Spinal cord (tissue), 10 donors: ENCODE measurements around the gene ULK4. TPM values are rescaled to one million over a fixed set of nuclear protein-coding genes. Genes with fewer than 3 reads are reported as not detected.
A peak's percentile ranks its signal among the peaks of the same experiment; 100 is the strongest.

Experiments used
- DNase-seq, 6 donors: peaks; one replicate each; pipeline versions ENCODE4 v3.0.0 to v3.0.0-alpha.2; 2013 to 2015; ENCODE audit warnings: low spot score in 6 of 6, low read depth in 4 of 6
- H3K27ac ChIP-seq: one replicate; pipeline ENCODE4 v1.5.1; 2013; ENCODE audit warnings: low read depth, low read length, control low read depth
- H3K27me3 ChIP-seq: one replicate; pipeline ENCODE4 v1.6.1; 2013; ENCODE audit warnings: low read length; ENCODE audit not compliant: control insufficient read depth, insufficient read depth
- H3K36me3 ChIP-seq: one replicate; pipeline ENCODE4 v1.6.1; 2013; ENCODE audit warnings: low read length; ENCODE audit not compliant: control insufficient read depth, insufficient read depth
- H3K4me1 ChIP-seq: one replicate; pipeline ENCODE4 v1.6.1; 2013; ENCODE audit warnings: low read length; ENCODE audit not compliant: control insufficient read depth, insufficient read depth
- H3K4me3 ChIP-seq: one replicate; pipeline ENCODE4 v1.5.1; 2013; ENCODE audit warnings: low read depth, low read length, control low read depth
- H3K9me3 ChIP-seq: one replicate; pipeline ENCODE4 v1.6.1; 2013; ENCODE audit warnings: low read length; ENCODE audit not compliant: control insufficient read depth, insufficient read depth
- WGBS: methylation state at CpG from one replicate; pipeline ENCODE4 v1.1.5; 2013; ENCODE audit warnings: missing lambda C conversion rate; ENCODE audit not compliant: insufficient coverage; 5-methylcytosine and 5-hydroxymethylcytosine counted together
- long read RNA-seq, 4 donors: transcript quantifications; one replicate each; lab custom pipeline, GENCODE V29; 2026
- polyA plus RNA-seq, 2 donors: library from polyadenylated mRNA; unstranded; fragments of 120-200 nt; gene quantifications; one replicate each; pipeline ENCODE4 v1.2.1, GENCODE V29; 2013; ENCODE audit not compliant: insufficient read length in 2 of 2
- total RNA-seq, 2 donors: library from RNA; depleted of rRNA in 1 of 2; stranded (reverse); fragments of 120-200 nt in 1 of 2; fragments of >200 nt in 1 of 2; gene quantifications; one replicate each; pipeline versions ENCODE4 v1.2.3 to v1.2.4, GENCODE V29; 2013 to 2014
- donor health status: healthy.

The ULK4 gene
- total RNA-seq (10 to 100 TPM; 14.3 to 18.1 TPM), polyA plus RNA-seq (1 to 10 TPM; 3.1 to 5.2 TPM)
- long read RNA-seq, donor 1, partial matches to known transcripts, result 0 of 1 reads
- long read RNA-seq, donor 1, other reads (novel, unspliced or antisense), result 0 of 1 reads
- long read RNA-seq, donor 2, result 0 reads
- long read RNA-seq, donor 3, partial matches to known transcripts, result 0 of 1 reads
- long read RNA-seq, donor 3, other reads (novel, unspliced or antisense), result 0 of 1 reads
- long read RNA-seq, donor 4, partial matches to known transcripts, result 0 of 1 reads
- long read RNA-seq, donor 4, other reads (novel, unspliced or antisense), result 0 of 1 reads

DNA sequence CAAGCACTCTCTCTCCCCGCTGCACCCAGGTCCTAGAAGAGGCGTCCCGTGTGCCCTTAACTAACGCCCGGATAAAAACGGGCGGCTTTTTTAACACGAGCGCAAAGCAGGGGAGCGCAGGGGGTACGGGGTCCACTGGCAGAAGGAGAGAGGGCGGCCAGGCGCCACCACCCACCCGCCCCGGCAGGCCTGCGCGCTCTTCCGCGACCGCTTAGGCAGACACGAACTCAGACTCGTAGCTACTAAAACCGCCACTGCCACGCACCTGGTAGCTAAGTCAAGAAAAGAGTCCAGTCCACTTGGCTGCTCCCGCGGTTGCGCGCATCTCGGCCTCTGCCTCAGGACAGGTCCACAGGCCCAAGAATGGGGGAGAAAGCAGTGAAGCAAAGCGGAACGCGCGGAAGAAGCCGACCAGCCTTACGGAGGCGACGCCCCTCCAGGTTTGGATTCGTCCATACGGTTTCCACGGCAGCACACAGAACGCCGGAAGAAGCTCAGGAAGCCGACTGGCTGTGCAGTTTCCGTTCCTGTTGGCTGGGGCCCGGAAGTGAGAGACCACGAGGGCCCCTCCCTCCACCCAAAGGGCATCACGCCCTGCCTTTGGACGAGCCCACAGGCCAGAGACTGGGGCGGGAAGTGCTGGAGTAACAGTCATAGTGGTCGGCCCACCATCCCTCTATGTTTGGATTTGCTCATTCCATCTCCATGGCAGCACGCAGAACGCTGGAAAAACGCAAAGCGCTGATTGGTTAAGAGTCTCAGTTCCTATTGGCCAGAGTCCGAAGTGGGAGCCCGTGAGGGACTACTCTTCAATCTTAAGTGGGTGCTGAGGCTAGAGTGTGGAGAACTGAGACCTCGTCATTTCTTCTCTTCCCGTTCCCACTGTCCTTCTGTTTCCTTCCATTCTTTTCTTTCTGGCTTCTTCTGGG lies at the start of gene ULK4:
TSS of gene ULK4 (minus strand) at position 353 of the 929 bp plus-strand sequence. CDS start 7,344 bp downstream, outside the sequence.
- Histone ChIP-seq H3K27ac (peak within 1 kb of the TSS; percentile 88), H3K9me3 (no peaks in the 10 kb centered on the region), H3K36me3 (no peaks in the 10 kb centered on the region), H3K4me3 (peak within 1 kb of the TSS; percentile 84), H3K4me1 (peaks cover 13% of the 10 kb centered on the region), H3K27me3 (no peaks in the 10 kb centered on the region)
- WGBS, result under 1% methylated on average over 52 of the region's 58 CpGs
- DNase-seq, result peak; percentile 97 to 100 (median 99)

DNA sequence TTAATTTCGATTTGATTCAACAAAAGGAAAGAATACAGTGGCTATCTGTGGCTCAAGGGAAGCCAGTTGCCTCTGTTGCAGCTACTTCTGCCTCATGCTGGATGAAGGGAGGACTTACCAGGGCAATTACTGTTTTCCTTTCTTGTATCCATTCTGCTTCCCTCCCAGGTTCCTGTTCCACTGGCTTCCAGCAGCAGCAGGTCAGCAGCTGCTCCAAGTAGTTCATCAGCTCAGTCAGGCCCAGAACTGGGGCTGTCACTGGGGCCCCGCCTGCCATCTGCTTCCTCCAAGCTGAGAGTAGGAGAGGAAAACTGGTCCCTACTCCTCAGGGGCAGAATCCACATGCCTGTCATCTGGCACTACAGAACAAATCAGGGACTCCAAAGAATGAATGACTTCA lies 48.6 kb upstream of the ULK4 start:
- 100% methylated on average over 1 of the region's 2 CpGs for WGBS
- H3K9me3 ChIP-seq, result no peaks in the 10 kb centered on the region
- H3K36me3 ChIP-seq, result no peaks in the 10 kb centered on the region
- peaks cover 12% of the 10 kb centered on the region for H3K4me1 ChIP-seq
- no peak overlapping the region for H3K27ac ChIP-seq
- no peak overlapping the region for H3K4me3 ChIP-seq
- DNase-seq, result peak in 2 of 6 donors; percentile 35 to 46
- H3K27me3 ChIP-seq, result no peaks in the 10 kb centered on the region

DNA sequence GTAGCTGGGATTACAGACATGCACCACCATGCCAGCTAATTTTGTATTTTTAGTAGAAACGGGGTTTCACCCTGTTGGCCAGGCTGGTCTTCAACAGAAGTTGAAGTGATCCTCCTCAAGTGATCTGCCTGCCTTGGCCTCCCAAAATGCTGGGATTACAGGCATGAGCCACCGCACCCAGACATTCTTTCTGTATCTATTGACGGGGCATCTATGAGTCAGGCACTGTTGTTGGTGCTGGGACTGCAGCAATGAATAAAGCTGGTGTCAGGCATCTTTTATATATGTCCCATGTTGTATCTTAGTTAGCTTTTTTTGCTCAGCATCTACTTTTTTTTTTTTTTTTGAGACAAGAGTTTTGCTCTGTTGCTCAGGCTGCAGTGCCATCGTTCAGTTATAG lies 47.6 kb upstream of the ULK4 start:
- H3K9me3 ChIP-seq, result no peaks in the 10 kb centered on the region
- no peaks in the 10 kb centered on the region for H3K36me3 ChIP-seq
- H3K4me3 ChIP-seq, result no peak overlapping the region
- peaks cover 5% of the 10 kb centered on the region for H3K4me1 ChIP-seq
- 100% methylated on average over 2 of the region's 4 CpGs for WGBS
- no peak overlapping the region for H3K27ac ChIP-seq
- no peaks in the 10 kb centered on the region for H3K27me3 ChIP-seq
- DNase-seq, result no peak

DNA sequence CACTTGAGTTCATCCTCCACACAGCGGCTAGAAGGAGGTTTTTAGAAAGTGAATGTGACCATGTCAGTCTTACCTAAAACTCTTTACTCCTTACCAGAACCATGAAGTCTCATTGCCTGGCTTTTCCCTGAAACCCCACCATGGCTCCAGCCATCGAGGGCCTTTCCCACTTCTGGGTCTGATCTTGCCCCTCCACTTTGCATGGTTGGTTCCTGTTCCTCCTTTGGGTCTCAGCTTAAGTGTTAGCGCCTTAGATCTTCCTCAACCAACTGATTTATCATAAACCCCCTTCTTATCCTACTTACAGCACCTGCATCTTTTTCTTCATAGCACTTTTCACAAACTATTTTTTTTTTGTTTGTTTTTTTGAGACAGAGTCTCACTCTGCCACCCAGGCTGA lies 45.9 kb upstream of the ULK4 start:
- no peaks in the 10 kb centered on the region for H3K4me1 ChIP-seq
- H3K9me3 ChIP-seq, result no peaks in the 10 kb centered on the region
- H3K4me3 ChIP-seq, result no peak overlapping the region
- H3K27me3 ChIP-seq, result no peaks in the 10 kb centered on the region
- DNase-seq, result no peak
- WGBS, result 95% methylated on average over 2 of the region's 3 CpGs
- H3K36me3 ChIP-seq, result no peaks in the 10 kb centered on the region
- H3K27ac ChIP-seq, result no peak overlapping the region

DNA sequence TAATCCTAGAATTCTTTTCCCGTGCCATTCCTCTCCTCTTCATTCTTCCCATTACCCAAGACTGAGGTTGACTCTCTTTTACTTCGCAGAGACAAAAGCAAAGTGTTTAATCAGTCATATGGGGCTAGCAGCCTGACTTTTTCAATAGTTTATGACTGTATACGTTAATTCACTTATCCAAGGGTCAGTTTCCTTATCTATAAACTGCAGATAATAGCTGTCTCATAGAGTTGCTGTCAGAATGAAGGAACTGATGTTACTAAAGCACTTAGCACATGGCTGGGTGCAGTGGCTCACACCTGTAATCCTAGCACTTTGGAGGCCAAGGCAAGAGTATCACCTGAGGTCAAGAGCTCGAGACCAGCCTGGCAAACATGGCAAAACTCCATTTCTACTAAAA lies 43.5 kb upstream of the ULK4 start:
- Histone ChIP-seq H3K4me1 (no peaks in the 10 kb centered on the region), H3K27me3 (no peaks in the 10 kb centered on the region), H3K36me3 (no peaks in the 10 kb centered on the region), H3K4me3 (no peak overlapping the region), H3K27ac (no peak overlapping the region), H3K9me3 (no peaks in the 10 kb centered on the region)
- WGBS, result 80% methylated on average over 1 of the region's 4 CpGs
- DNase-seq, result no peak

DNA sequence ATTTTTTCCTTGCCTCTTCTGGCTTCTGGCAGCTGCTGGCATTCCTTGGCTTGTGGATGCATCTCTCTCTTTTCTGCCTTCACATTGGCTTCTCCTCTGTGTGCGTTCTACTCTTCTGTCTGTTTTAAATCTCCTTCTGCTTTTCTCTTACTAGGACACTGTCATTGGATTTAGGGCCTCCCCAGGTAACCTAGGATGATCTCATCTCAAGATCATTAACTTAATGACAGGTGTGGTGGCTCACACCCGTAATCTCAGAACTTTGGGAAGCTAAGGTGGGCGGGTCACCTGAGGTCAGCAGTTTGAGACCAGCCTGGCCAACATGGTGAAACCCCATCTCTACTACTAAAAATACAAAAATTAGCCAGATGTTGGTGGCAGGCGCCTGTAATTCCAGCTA lies 40.9 kb upstream of the ULK4 start:
- H3K4me1 ChIP-seq, result peaks cover under 1% of the 10 kb centered on the region
- H3K36me3 ChIP-seq, result no peaks in the 10 kb centered on the region
- H3K9me3 ChIP-seq, result no peaks in the 10 kb centered on the region
- no peaks in the 10 kb centered on the region for H3K27me3 ChIP-seq
- H3K27ac ChIP-seq, result no peak overlapping the region
- DNase-seq, result no peak
- WGBS, result 96% methylated on average over 4 of the region's 4 CpGs
- H3K4me3 ChIP-seq, result no peak overlapping the region

DNA sequence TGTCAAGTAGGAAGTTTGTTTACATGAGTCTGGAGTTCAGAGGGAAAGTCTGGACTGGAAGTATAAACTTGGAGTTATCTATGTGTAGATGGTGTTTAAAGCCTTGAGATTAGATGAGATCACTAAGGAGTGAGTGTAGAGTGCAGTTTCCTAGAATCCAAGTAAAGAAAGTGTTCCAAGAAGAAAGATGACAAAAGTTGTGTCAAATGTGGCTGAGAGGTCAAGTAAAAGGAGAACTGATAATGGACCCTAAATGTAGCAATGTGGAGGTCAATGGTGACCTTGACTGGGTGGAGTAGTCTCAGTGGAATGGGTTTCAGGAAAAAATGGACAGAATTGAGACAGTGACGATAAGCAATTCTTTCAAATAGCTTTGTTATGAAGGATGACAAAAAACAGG lies 39.9 kb upstream of the ULK4 start:
- Histone ChIP-seq H3K27me3 (no peaks in the 10 kb centered on the region), H3K4me1 (peaks cover 3% of the 10 kb centered on the region), H3K9me3 (no peaks in the 10 kb centered on the region), H3K36me3 (no peaks in the 10 kb centered on the region), H3K4me3 (no peak overlapping the region), H3K27ac (no peak overlapping the region)
- WGBS, result 100% methylated on average over 1 of the region's 1 CpG
- no peak for DNase-seq

DNA sequence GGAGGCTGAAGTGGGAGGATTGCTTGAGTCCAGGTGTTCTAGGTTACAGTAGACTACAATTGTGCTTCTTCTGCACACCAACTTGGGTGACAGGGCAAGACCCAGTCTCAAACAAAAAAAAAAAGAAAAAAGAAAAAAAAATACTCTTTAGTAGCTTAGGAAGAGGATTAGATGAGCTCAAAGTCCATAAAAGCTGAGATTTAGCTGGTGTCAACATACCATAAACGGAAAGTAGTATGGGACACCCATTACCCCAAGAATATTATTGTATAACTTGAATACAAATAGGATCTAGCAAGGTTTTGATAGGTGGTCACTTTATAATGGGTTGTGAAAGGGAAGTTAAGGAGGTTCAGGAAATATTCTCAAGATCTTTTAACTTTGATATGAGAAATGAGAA lies 38.0 kb upstream of the ULK4 start:
- no peak overlapping the region for H3K27ac ChIP-seq
- no peaks in the 10 kb centered on the region for H3K27me3 ChIP-seq

DNA sequence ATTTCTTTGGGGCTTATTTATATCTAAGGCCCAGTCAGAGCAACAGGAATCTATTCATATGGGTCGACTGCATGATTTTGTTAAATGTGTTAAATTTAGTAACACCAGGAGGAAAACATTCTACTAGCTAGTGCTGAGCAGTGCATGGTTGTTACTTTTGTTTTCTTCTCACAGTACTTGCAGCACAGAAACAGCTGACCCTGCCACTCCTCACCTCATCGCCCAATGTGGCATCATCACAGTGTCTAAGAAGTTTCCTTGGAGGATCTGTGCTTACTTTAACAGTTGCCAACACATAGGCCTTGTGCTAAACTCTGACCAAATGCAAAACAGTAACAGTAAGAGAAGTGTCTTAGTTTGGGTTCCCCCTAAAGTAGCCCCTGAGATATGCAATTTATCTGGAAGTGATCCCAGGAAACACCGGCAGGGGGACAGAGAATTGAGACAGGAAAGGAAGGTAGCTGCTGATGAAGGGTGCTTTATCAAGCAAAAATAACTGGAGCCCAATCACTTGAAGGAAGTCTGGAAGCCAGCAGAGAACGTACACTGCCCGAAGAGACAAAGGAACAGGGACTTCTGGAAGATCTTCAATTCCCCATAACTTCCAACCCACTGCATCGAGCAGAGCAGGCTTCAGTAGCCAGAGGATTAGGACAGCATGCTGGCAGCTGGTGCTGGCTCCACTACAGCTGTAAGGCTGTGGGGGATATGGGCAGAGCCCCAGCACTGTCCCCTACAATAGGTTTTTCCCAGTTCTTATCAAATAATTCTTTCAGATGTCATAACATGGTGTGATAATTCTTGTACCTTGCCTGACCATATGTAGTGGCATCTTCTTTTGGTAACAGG lies 36.0 kb upstream of the ULK4 start:
- H3K4me3 ChIP-seq, result no peak overlapping the region
- H3K4me1 ChIP-seq, result peaks cover 3% of the 10 kb centered on the region
- H3K9me3 ChIP-seq, result no peaks in the 10 kb centered on the region
- no peaks in the 10 kb centered on the region for H3K36me3 ChIP-seq
- peak overlapping the region; percentile 47 for H3K27ac ChIP-seq
- 10% methylated on average over 3 of the region's 6 CpGs for WGBS
- DNase-seq, result peak in 1 of 6 donors; percentile 66
- no peaks in the 10 kb centered on the region for H3K27me3 ChIP-seq

More for the DNA sequence above, 38.0 kb upstream of the ULK4 start:
- Histone ChIP-seq H3K4me3 (no peak overlapping the region), H3K9me3 (no peaks in the 10 kb centered on the region), H3K36me3 (no peaks in the 10 kb centered on the region), H3K4me1 (peaks cover 3% of the 10 kb centered on the region)
- WGBS, result no CpG with 5 or more reads among the region's 1 CpG
- DNase-seq, result no peak
